Testis (tissue), 2 donors: ENCODE results near the gene TULP4.

Experiments
- POLR2A ChIP-seq: fragments of 450-650 bp; IDR thresholded peaks from one replicate; pipeline ENCODE4 v1.6.1; 2017; ENCODE audit warnings: antibody characterized with exemption, mild to moderate bottlenecking, moderate library complexity
- TF ChIP-seq, protein P1 (sequence below), 3 experiments: fragments of 450-650 bp in 2 of 3; fragments of 200-600 bp in 1 of 3; sonication (generic) in 1 of 3; IDR thresholded peaks; one replicate each; pipeline ENCODE4 v1.5.1; 2016 to 2019; ENCODE audit warnings: antibody characterized with exemption in 3 of 3, mild to moderate bottlenecking in 2 of 3, moderate library complexity in 1 of 3

DNA sequence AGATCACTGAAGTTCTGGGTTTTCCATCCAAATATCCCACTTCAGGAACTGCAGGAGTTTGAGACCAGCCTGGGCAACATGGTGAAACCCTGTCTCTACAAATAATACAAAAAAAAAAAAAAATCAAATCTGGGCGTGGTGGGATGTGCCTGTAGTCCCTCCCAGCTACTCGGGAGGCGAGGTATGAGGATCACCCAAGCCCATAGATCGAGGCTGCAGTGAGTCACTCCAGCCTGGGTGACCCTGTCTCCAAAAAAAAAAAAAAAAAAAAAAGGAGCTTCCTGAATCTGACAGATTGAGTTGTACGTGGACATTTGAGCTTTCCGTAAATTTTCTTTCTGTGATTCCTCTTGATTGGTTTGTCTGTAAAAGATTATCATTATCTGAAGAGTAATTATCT, 55.6 kb downstream of the TULP4 start:
- TF ChIP-seq, protein P1, sequence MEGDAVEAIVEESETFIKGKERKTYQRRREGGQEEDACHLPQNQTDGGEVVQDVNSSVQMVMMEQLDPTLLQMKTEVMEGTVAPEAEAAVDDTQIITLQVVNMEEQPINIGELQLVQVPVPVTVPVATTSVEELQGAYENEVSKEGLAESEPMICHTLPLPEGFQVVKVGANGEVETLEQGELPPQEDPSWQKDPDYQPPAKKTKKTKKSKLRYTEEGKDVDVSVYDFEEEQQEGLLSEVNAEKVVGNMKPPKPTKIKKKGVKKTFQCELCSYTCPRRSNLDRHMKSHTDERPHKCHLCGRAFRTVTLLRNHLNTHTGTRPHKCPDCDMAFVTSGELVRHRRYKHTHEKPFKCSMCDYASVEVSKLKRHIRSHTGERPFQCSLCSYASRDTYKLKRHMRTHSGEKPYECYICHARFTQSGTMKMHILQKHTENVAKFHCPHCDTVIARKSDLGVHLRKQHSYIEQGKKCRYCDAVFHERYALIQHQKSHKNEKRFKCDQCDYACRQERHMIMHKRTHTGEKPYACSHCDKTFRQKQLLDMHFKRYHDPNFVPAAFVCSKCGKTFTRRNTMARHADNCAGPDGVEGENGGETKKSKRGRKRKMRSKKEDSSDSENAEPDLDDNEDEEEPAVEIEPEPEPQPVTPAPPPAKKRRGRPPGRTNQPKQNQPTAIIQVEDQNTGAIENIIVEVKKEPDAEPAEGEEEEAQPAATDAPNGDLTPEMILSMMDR (IDR thresholded peaks at IDR 0.05) = no peak
- TF ChIP-seq POLR2A = no peak
